GM20000 (cell line): ENCODE data around the gene ACTL6A.

Experiments
- DNase-seq: peaks from one replicate; pipeline ENCODE4 v3.0.0; 2012; ENCODE audit warnings: low spot score
- CTCF ChIP-seq: IDR thresholded peaks from 2 replicates; pipeline ENCODE4 v1.5.1; 2012; ENCODE audit warnings: mild to moderate bottlenecking, control low read depth; ENCODE audit errors: extremely low read depth, missing control alignments

Gene ACTL6A

GRCh38 chr3:179608931-179609720, 46.4 kb downstream of the ACTL6A start:
- TF ChIP-seq CTCF, result no peak
- DNase-seq, result peak; percentile 41

- DNase-seq, result no peak
- no peak for TF ChIP-seq CTCF
These were observed 47.3 kb downstream of the ACTL6A start for GRCh38 chr3:179610066-179610465.

GRCh38 chr3:179613807-179614206, 51.1 kb downstream of the ACTL6A start:
- TF ChIP-seq CTCF, result no peak
- no peak for DNase-seq

GRCh38 chr3:179615458-179616173, 52.9 kb downstream of the ACTL6A start:
- TF ChIP-seq CTCF, result no peak

GRCh38 chr3:179622023-179622422, 59.3 kb downstream of the ACTL6A start:
- no peak for TF ChIP-seq CTCF
- no peak for DNase-seq

More at GRCh38 chr3:179615458-179616173, 52.9 kb downstream of the ACTL6A start:
- no peak for DNase-seq

GRCh38 chr3:179624451-179624850, 61.7 kb downstream of the ACTL6A start:
- TF ChIP-seq CTCF, result no peak
- no peak for DNase-seq

GRCh38 chr3:179630753-179631451, 68.2 kb downstream of the ACTL6A start:
- TF ChIP-seq CTCF, result no peak
- DNase-seq, result no peak
